ENCODE measurements around the gene SLC6A16.
A peak's percentile ranks its signal among the peaks of the same experiment; 100 is the strongest.
"Not testable (repeated sequence)": the region's sequence is repeated elsewhere in the genome, so short reads cannot be mapped to it uniquely, and the experiment has no call there.

Gene SLC6A16

DNA sequence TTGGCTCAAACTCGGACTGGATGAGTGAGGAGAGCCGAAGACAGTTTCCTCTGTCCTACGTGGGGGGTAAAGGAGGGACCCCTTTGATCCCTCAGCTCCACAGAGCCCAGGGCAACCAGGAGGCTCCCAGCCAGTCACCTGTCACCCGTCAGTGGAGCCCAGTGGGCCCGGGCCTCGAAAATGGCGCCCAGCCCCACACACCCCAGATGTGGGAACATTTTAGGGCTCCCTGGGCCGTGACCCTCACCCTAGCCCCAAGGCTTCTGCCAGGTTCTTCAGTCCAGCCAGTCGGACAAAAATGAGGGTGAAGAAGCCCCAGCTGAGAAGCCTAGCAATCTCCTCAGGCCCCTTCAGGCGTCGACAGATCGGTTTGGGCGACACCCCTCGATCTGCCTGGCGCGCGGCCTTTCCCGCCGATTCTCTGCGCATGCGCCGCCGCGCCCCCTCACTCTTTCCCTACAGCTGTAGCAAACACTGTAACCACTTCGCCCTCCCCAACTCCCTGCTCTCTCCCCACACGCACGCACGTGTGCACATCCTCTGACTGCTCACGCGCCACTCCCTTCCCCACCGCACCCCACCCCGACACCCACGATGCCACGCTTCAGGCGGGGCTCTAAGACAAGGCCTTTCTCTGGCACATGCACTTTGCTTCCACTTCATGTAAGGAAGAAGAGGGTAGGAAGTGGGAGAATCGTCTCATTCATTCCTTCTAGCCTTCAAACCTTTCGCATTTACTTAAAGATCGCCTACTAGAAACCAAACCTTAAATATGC lies at the start of gene SLC6A16:
TSS of gene SLC6A16 (minus strand) at position 391 of the 776 bp plus-strand sequence. CDS start 13,844 bp downstream, outside the sequence.
- DNase-seq (ENCODE audit: low read depth in 3 of 3) = no peak

DNA sequence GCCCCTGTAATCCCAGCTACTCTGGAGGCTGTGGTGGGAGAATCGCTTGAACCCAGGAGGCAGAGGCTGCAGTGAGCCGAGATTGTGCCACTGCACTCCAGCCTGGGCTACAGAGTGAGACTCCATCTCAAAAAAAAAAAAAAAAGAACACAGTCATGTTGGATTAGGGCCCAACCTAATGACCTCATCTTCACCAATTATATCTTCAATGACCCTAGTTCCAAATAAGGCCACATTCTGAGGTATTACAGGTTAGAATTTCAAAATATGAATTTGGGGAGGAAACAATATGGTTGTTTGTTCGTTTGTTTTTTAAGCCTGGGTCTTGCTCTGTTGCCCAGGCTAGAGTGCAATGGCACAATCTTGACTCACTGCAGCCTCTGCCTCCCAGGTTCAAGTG lies 48.2 kb upstream of the SLC6A16 start:
- DNase-seq (ENCODE audit: low read depth in 3 of 3) = not testable (repeated sequence)

DNA sequence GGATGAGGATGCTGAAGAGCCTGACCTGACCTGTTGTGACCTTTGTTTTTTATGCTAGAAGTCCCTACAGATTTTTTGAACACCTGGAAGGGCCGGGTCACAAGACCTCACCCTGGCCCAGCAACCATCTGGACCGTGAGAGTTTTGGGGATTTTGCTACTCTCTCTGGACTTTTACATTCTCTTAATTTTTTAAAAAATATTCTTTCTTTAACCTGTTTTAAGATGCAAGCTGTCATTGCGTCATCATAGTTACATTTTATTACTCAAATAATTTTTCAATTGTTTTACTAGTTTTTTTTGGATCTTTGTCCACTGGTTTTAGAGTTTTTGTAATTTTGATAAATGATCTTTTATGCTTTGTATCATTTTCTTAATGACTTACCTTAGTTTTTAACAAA lies 46.2 kb upstream of the SLC6A16 start:
- no peak for DNase-seq (ENCODE audit: low read depth in 3 of 3)

DNA sequence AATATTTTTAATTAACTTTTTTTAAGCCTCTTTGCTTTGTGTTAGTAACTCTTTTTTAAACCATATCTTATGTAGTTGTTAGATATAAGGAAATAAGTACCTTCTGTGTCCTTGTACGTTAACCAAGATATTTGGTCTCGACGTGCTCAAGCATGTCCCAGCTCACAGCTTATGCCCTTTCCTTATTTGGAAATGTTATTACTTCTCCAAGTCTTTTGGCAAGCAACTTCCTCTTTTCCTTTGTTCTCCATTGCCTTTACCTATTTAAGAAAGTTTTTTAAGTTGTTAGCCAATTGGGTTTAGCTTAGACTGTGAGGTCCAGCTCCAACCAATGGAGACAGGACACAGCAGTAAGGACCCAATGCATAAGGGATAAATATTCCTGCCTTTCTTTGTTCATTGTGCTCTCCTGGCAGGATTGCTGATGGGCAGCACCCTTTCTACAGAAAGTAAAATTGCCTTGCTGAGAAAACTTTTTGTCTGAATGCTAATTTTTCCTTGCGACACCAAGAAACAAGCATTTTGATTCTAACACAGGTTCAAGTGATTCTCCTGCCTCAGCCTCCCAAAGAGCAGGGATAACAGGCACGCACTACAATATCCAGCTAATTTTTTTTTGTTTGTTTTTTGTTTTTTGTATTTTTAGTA lies 43.8 kb upstream of the SLC6A16 start:
- DNase-seq (ENCODE audit: low read depth in 3 of 3) = no peak

DNA sequence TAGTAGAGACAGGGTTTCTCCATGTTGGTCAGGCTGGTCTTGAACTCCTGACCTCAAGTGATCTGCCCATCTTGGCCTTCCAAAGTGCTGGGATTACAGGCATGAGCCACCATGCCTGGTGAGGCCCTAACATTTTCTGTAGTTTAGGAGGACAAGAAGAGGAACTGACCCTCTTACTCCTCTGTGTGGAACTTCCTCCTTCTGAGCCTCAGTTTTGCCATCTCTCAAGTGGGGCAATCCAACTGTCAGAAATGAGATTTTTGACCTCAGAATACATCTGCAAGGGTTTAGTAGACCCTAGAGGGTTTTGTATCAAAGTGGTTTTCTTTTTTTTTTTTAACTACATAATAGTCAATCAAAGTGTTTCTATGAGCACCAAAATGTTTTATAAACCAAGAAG lies 41.1 kb upstream of the SLC6A16 start:
- no peak for DNase-seq (ENCODE audit: low read depth in 3 of 3)

DNA sequence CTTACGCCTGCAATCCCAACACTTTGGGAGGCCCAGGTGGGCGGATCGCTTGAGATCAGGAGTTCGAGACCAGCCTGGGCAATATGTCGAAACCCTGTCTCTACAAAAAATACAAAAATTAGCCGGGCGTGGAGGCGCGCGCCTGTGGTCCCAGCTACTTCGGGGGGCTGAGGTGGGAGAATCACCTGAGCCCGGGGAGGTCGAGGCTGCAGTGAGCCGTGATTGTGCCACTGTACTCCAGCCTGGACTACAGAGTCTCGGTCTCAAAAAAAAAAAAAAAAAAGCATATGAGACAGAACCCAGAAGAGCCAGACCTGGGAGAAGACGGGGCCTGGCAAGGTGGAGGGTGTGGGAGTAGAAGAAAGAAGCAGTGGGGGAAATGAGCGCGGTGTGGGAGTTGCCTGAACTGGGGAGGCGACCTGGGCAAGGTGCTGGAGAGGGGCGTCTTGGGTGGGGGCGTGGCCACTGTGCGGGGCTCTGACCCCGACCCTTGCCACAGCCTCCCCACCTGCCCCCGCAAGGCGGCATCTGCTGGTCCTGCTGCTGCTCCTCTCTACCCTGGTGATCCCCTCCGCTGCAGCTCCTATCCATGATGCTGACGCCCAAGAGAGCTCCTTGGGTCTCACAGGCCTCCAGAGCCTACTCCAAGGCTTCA lies 39.2 kb upstream of the SLC6A16 start:
- no peak for DNase-seq (ENCODE audit: low read depth in 3 of 3)

DNA sequence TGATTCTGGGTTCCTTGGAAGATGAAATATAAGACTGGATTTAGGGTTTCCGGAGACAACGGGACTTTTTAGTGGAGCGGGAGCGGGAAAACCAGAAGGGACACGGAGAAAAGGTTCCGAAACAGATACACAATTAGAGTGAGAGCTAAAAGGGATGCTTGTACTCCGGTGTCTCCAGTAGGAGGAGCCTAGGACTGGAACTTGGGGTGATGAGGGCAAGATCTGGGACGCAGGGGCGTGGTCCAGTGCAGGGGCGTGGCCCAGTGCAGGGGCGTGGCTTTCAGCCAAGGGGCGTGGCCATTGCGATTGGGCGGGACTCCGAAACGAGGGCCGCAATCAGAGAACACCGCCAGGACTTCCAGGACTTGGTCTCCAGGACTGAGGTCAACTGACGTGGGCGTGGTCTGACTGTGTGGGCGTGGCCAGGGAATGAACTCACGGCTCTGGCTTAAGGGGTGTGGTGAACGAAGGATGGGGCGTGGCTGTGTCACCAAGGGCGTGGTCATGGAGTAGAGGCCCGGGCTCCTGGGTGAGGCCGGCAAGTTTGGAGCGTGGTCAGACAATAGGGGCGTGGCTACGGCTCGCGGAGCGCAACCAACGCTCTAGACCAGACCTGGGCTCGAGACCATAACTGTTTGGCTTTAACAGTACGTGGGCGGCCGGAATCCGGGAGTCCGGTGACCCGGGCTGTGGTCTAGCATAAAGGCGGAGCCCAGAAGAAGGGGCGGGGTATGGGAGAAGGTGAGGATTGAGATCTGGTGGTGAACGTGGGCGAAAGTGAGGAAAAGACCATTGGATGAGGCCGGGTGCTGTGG lies 38.5 kb upstream of the SLC6A16 start, which contains the start of gene DKKL1:
TSS of gene DKKL1 (plus strand) at position 610 of the 815 bp plus-strand sequence. CDS start at position 732, 122 bp downstream.
- peak in 2 of 3 experiments; percentile 23 to 36 for DNase-seq (ENCODE audit: low read depth in 3 of 3)

DNA sequence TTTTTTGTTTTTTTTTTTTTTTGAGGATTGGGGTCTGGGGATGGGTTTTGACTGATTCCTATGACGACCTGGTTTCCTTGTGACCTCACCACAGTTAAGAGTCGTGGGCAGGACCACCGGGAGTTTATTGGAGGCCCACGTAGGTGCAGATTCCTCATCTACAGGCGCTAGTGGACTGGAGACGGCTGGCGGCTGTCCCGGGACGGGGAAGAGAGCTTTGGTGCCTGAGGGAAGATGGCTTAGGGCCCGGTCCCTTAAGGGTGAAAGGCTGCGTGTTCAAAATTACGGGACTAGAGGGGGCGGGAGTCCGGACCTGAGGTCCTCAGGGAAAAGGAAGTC lies 37.9 kb upstream of the SLC6A16 start:
- DNase-seq (ENCODE audit: low read depth in 3 of 3) = no peak

DNA sequence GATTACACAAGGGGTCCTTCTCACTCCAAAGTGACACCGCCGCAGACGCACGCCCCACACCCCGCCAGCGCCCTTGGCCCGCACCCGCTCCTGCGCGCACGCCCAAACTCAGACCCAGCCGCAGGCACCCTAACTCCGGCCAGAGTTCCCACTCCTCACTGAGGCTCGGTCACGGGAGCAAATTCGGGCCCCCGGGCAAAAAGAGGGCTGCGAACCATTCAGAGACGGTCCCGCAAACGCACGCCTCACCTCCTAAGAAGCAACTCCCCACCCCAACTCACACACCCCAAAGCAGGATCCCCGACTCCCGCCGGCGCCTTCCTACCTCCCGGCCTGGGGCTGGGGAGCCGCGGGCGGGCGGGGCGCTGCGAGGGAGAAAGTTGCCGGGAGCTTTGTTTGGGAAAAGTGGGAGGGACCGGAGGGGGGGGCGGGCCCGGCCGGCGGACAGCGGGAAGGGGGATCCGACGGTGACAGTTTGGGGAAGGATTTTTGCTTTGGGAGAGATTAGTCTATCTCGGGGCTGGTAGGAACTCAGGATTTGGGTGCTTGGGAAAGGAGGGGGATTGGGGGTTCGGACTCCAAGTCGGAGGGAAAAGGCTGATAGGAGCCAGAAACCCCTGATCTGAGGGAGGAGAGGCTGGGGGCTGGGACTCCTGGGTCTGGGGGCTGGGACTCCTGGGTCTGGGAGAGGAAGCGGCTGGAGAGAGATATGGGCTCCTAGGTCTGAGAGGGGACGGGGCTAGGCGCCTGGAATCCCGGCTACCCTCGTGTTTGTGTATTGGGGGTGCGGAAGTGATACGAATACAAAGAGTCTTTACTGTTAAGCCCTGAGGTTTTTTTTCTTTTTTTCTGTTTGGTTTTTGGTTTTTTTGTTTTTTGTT lies 37.3 kb upstream of the SLC6A16 start, which contains the start of gene TEAD2:
TSS of gene TEAD2 (minus strand) at position 369 of the 881 bp plus-strand sequence. CDS start 2,341 bp downstream, outside the sequence.
- no peak for DNase-seq (ENCODE audit: low read depth in 3 of 3)

DNA sequence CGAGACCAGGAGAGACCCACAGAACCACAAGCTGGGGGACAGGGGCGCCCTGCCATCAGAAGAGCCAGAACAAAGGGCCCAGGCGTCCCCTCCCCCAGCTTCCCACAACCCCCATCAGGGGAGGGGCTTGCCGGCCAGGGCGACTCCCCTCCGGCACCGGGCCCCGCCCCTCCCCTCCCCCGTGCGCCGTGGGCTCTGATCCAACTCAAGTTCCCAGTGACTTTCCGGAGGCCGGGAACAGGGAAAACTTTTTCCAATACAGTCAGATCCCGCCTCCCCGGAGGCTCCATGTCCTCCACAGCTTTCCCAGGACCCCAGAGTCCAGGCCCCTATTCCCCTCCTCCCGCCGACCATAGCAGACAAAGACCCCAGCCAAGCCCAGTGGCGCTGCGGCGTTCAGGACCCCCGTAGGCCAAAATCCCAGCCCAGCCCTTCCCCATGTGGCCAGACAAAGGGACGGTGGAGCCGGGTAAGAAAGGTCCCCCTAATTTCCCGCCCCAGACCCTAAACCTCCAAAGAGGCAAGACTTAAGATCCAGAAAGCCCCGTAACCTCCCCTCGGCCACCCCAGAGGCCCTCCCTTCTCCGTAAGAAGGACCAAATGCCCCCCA lies 36.6 kb upstream of the SLC6A16 start:
- DNase-seq (ENCODE audit: low read depth in 3 of 3) = no peak

DNA sequence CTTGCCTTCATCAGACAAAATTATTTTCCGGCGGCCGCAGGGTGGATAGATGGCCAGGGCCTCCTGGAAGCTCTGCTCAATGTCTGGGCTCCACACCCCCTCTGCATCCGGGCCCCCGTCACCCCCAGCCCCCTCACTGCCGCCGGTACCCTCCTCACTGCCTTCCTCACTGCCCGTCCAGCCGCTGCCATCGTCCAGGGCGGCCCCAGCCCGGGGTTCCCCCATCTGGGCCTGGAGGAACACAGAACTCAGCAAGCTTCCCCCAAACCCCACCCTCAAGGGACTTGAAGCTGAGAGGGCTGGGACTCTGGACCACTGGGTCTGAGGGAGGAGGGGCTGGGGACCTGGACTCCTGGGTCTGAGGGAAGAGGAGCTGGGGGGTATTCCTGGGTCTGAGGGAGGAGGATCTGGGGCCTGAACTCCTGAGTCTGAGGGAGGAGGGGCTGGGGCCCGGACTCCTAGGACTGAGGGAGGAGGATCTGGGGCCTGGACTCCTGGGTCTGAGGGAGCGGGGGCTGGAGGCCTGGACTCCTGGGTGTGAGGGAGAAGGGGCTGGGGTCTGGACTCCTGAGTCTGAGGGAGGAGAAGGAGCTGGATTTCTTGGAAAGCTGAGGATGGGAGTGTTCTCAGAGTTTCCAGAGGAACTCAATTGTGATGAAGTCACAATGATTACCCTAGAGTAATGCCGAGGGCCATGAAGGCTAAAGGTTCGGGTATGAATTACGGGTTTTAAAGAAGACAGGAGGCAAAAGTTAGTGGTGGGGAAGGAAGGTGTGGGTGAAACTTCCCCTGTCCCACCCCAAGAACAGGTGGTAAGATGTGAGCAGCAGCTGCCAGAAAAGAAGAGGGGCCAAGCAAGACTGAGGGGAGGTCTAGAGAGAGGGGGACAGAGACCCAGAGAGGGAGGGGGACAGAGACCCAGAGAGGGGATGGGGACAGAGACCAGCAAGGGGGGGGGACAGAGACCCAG lies 35.1 kb upstream of the SLC6A16 start:
- no peak for DNase-seq (ENCODE audit: low read depth in 3 of 3)

DNA sequence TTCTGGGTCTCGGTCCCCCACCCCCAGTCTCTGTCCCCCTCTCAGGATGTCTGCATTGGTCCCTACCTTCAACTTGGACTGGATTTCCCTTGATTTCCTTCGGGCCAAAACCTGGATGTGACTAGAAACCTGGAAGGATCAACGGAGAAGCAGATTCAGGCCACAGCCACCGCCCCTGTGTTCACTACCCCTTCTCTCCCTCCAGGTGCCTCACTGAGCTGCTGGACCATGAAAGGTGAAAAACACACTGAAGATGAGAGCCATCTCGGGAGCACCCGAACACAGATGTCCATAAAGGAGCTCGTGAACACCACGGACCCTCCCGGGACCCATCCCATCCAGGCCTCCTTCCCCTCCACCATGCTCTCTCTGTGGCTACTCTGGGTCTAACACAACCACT lies 32.2 kb upstream of the SLC6A16 start:
- no peak for DNase-seq (ENCODE audit: low read depth in 3 of 3)

DNA sequence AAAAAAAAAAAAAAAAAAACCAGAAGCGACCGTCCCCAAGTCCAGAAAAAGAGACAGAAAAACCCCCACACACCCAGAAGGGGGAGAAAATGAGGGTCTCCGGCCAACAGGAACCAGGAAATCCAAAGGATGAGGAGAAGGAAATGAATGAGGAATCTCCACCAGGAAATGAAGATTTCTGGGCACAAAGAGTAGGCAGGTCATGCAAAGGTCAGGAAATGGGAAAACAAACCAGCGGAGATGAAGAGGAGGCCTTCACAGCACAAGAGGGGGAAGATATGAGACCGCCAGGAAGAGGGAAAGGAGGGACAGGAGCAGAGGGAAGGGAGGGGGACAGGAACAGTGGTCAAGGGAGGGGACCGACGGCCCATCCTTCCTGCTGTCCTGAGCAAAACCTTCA lies 31.4 kb upstream of the SLC6A16 start:
- no peak for DNase-seq (ENCODE audit: low read depth in 3 of 3)

DNA sequence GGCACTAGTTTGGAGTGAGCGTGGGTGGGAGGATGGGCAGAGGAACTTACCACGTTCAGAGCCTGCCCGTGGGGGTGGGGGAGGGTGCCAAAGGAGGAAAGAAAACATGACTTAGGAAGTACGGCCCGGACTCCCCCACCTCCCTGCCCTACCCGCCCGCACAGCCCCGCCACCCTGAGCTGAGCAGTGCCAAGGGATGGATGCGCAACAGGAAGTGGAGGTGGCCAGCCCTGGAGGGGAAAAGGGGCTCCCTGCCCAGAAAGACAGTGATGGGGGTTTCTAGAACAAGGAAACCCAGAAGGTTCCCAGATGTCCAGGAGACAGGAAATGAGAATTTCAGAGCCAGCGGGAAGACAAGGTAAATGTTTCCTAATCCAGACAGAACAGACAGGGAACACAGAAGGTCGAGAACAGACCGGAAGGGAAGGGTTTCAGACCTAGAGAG lies 30.9 kb upstream of the SLC6A16 start:
- DNase-seq (ENCODE audit: low read depth in 3 of 3) = no peak

DNA sequence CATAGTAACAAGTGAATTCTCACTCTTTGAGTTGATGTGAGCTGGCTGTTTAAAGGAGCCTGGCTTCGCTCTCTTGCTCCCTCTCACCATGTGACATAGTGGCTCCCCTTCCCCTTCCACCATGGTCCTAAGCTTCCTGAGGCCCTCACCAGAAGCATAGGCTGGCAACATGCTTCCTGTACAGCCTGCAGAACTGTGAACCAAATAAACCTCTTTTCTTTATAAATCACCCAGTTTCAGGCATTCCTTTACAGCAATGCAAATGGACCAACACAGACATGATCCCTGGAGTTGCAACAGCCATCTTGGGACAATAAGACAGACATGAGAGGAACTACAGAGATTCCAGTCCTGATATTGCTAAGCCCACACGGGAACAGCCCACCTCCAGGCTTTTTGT lies 24.6 kb upstream of the SLC6A16 start:
- DNase-seq (ENCODE audit: low read depth in 3 of 3) = no peak

DNA sequence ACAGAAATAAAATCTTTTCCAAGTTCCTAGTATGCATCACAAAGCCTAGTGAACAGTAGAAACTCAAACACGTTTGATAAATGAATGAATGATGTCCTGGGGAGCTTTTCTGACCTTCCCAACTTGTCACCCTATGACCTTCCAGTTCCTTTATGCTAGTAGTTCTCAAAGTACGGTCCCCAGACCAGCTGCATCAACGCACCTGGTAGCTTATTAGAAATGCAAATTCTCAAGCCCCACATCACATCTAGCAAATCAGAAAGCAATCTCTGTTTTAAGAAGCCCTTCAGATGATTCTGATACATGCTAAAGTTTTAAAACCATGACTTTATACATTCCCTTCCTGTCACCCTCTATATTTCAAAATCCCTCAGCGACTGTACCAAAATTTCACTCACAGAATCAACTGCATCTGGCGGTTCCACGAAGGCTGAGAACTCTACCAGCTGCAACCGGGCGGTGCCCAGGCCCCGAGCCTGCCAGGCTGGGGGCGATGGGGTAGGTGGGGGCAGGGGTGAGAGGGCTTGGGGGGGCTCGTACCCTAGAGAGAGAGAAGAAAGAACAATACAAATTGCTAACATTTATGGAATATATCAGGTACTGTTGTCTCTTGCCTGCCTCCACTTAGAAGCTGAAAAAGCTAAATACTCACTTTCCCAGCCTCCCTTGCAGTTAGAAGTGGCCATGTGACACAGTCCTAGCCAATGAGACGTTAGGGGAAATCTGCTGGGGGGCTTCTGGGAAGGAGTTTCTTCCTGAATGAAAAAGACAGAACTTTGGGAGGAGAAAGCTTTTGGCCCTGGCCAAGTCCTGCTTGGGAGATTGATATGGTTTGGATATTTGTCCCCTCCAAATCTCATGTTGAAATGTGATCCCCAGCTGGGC lies 23.6 kb upstream of the SLC6A16 start:
- DNase-seq (ENCODE audit: low read depth in 3 of 3) = no peak

DNA sequence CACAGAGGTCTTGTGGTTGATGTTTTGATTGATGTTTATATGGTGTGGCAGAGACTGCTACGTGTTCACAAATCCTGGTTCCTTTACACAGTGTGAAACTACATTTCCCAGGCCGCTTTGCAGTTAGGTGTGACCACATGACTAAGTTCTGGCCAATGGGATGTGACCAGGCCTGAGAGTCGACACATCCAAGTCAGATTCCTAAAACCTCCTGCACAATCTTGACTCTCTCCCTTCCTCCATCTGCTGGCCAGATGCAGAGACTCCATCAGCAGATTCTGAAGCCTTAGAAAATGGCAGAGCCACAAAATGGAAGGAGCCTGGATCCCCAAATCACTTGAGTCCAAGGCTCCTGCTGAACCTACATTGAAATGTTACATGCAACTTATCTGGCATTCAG lies 22.8 kb upstream of the SLC6A16 start:
- no peak for DNase-seq (ENCODE audit: low read depth in 3 of 3)

DNA sequence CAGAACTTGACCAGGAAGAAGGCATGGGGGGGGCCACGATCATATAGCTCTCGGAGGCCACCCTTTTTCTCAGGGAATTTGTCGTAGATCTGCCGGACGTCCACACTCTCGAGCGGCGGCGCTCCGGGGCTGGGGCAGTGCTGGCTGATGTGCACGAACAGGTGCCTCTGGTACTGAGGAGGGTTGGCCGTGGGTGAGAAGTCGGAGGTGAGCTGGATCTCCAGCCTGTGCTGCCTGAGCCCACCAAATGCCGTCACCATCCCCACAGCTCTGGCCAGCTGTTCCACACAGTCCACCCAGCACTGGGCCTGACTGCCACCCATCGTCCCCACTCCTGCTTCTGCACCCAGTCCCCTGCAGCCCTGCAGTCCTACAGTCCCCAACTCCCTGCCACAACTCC lies 22.2 kb upstream of the SLC6A16 start:
- no peak for DNase-seq (ENCODE audit: low read depth in 3 of 3)

Measured in stimulated activated CD4-positive, alpha-beta T cell treated with anti-CD3 and anti-CD28 coated beads, TNF-alpha, amount 100 ng/mL, for 4 hours (primary cell).